Neural cell (in vitro differentiated cells): Measurements from ENCODE around the gene GEMIN5. TPM values are rescaled to one million over a fixed set of nuclear protein-coding genes. Genes with fewer than 3 reads are reported as not detected.

Experiments
- H2AFZ ChIP-seq: fragments of 200-600, 300-800 bp; sonication (generic), shearing (Covaris generic); 2 replicates; pipeline ENCODE4 v1.6.0; 2014; ENCODE audit warnings: low read depth, mild to moderate bottlenecking, antibody characterized with exemption, low read length, moderate library complexity
- H3F3A ChIP-seq: fragments of 200-600 bp; shearing (Covaris generic); 2 replicates; pipeline ENCODE4 v1.6.1; 2016; ENCODE audit warnings: mild to moderate bottlenecking, moderate library complexity, mixed read lengths, antibody characterized with exemption, low read length; ENCODE audit not compliant: insufficient read depth, poor library complexity, severe bottlenecking
- H3K27ac ChIP-seq: fragments of 200-600, 300-800 bp; sonication (generic), shearing (Covaris generic); 2 replicates; pipeline ENCODE4 v1.5.1; 2014; ENCODE audit warnings: mild to moderate bottlenecking, low read length, moderate library complexity
- H3K27me3 ChIP-seq: fragments of 300-800, 200-600 bp; sonication (generic), shearing (Covaris generic); 2 replicates; pipeline ENCODE4 v1.6.0; 2014; ENCODE audit warnings: mild to moderate bottlenecking, low read depth, low read length, moderate library complexity; ENCODE audit not compliant: insufficient read depth
- H3K36me3 ChIP-seq: fragments of 300-800, 200-600 bp; sonication (generic), shearing (Covaris generic); 2 replicates; pipeline ENCODE4 v1.5.1; 2014; ENCODE audit warnings: mild to moderate bottlenecking, antibody characterized with exemption, low read length, moderate library complexity; ENCODE audit not compliant: insufficient read depth
- H3K4me2 ChIP-seq: fragments of 300-800, 200-600 bp; sonication (generic), shearing (Covaris generic); 2 replicates; pipeline ENCODE4 v1.6.0; 2014; ENCODE audit warnings: mild to moderate bottlenecking, low read length
- H3K4me3 ChIP-seq: fragments of 300-800, 200-600 bp; sonication (generic), shearing (Covaris generic); 2 replicates; pipeline ENCODE4 v1.5.1; 2014; ENCODE audit warnings: mild to moderate bottlenecking, low read length, moderate library complexity
- H3K79me2 ChIP-seq: fragments of 200-600 bp; shearing (Covaris generic); replicated peaks from 2 replicates; pipeline ENCODE4 v1.6.0; 2014; ENCODE audit warnings: mild to moderate bottlenecking, low read length, moderate library complexity; ENCODE audit not compliant: insufficient read depth
- H3K9ac ChIP-seq: fragments of 300-800, 200-600 bp; sonication (generic), shearing (Covaris generic); 2 replicates; pipeline ENCODE4 v1.6.1; 2016; ENCODE audit warnings: mild to moderate bottlenecking, low read length, mixed read lengths
- H3K9me2 ChIP-seq: fragments of 200-600 bp; shearing (Covaris generic); 2 replicates; pipeline ENCODE4 v1.6.1; 2016; ENCODE audit warnings: mild to moderate bottlenecking, low read length, mixed read lengths; ENCODE audit not compliant: insufficient read depth
- H3K9me3 ChIP-seq: fragments of 200-600, 300-800 bp; sonication (generic), shearing (Covaris generic); 2 replicates; pipeline ENCODE4 v1.6.1; 2016; ENCODE audit warnings: mild to moderate bottlenecking, mixed run types, low read length, moderate library complexity, mixed read lengths
- H4K20me1 ChIP-seq: fragments of 200-600 bp; shearing (Covaris generic); 2 replicates; pipeline ENCODE4 v1.6.1; 2016; ENCODE audit warnings: mild to moderate bottlenecking, mixed run types; ENCODE audit not compliant: insufficient read depth
- EP300 ChIP-seq: fragments of 450-650 bp; conservative IDR thresholded peaks from 2 replicates; pipeline ENCODE4 v1.6.1; 2014; ENCODE audit warnings: antibody characterized with exemption, mild to moderate bottlenecking, moderate library complexity; ENCODE audit not compliant: poor library complexity, severe bottlenecking
- EZH2 ChIP-seq: fragments of 200-600, 300-800 bp; shearing (Covaris generic), sonication (generic); IDR thresholded peaks from 2 replicates; pipeline ENCODE4 v1.6.1; 2014; ENCODE audit warnings: antibody characterized with exemption, low read length, borderline replicate concordance, mild to moderate bottlenecking; ENCODE audit not compliant: insufficient read depth, poor library complexity, severe bottlenecking
- MXI1 ChIP-seq: fragments of 450-650 bp; conservative IDR thresholded peaks from 2 replicates; pipeline ENCODE4 v1.6.1; 2014; ENCODE audit warnings: antibody characterized with exemption, mild to moderate bottlenecking; ENCODE audit not compliant: poor library complexity, severe bottlenecking
- POLR2AphosphoS5 ChIP-seq: IDR thresholded peaks from 2 replicates; pipeline ENCODE4 v1.6.1; 2012
- RAD21 ChIP-seq: fragments of 450-650 bp; conservative IDR thresholded peaks from 2 replicates; pipeline ENCODE4 v1.6.1; 2014; ENCODE audit warnings: antibody characterized with exemption, mild to moderate bottlenecking, moderate library complexity
- SMC3 ChIP-seq: fragments of 450-650 bp; conservative IDR thresholded peaks from 2 replicates; pipeline ENCODE4 v1.6.1; 2014; ENCODE audit warnings: antibody characterized with exemption, mild to moderate bottlenecking, moderate library complexity; ENCODE audit not compliant: poor library complexity
- TAF1 ChIP-seq: IDR thresholded peaks from 2 replicates; pipeline ENCODE4 v1.6.1; 2012; ENCODE audit warnings: low read depth
- polyA plus RNA-seq: library from polyadenylated mRNA; depleted of rRNA; stranded (reverse); fragments of >200 nt; gene quantifications from 2 replicates; pipeline ENCODE4 v1.2.3, GENCODE V29; 2014
- TF ChIP-seq, protein P1 (sequence below): IDR thresholded peaks from 2 replicates; pipeline ENCODE4 v1.6.1; 2012; ENCODE audit warnings: borderline replicate concordance
- TF ChIP-seq, protein P2 (sequence below): fragments of 450-650 bp; IDR thresholded peaks from 2 replicates; pipeline ENCODE4 v1.5.1; 2014; ENCODE audit warnings: antibody characterized with exemption, mild to moderate bottlenecking, moderate library complexity; ENCODE audit not compliant: poor library complexity, severe bottlenecking

Gene GEMIN5
- polyA plus RNA-seq, 1 donor from 2014 or later: 13.0 TPM

DNA sequence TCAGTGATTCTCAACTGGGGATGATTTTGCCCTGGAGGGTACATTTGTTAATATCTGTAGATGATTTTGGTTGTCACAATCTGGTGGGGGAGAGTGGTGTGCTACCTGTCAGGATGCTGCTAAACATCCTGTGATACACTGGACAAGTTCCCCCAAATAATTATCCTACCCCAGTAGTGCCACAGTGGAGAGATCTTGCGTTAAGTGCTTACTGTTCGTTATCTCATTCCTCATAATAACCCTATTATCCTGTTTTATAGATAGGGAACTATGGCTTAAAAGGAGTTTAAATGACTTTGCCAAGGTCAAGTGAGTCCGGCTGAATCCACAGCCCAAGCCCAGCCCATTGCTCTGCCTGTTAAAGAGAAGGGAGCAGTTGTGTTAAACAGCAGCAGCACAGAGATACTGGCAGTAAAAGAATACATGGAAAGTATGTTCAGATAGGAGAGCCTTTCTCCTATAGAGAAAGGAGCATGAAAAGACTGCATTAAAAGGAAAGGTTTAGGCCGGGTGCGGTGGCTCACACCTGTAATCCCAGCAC, 64.2 kb downstream of the GEMIN5 start:
- Histone ChIP-seq H3K79me2 (no peaks in the 10 kb centered on the region), H3K4me3 (no peak overlapping the region), H2AFZ (no peak overlapping the region), H3K4me2 (no peak overlapping the region), H3K27me3 (no peaks in the 10 kb centered on the region), H3K9me2 (no peaks in the 10 kb centered on the region), H4K20me1 (no peaks in the 10 kb centered on the region), H3F3A (no peaks in the 10 kb centered on the region), H3K9me3 (no peaks in the 10 kb centered on the region), H3K27ac (no peak overlapping the region), H3K36me3 (peaks cover 23% of the 10 kb centered on the region), H3K9ac (no peak overlapping the region)
- TF ChIP-seq EZH2: no peak
- no peak for TF ChIP-seq RAD21
- TF ChIP-seq, protein P1, sequence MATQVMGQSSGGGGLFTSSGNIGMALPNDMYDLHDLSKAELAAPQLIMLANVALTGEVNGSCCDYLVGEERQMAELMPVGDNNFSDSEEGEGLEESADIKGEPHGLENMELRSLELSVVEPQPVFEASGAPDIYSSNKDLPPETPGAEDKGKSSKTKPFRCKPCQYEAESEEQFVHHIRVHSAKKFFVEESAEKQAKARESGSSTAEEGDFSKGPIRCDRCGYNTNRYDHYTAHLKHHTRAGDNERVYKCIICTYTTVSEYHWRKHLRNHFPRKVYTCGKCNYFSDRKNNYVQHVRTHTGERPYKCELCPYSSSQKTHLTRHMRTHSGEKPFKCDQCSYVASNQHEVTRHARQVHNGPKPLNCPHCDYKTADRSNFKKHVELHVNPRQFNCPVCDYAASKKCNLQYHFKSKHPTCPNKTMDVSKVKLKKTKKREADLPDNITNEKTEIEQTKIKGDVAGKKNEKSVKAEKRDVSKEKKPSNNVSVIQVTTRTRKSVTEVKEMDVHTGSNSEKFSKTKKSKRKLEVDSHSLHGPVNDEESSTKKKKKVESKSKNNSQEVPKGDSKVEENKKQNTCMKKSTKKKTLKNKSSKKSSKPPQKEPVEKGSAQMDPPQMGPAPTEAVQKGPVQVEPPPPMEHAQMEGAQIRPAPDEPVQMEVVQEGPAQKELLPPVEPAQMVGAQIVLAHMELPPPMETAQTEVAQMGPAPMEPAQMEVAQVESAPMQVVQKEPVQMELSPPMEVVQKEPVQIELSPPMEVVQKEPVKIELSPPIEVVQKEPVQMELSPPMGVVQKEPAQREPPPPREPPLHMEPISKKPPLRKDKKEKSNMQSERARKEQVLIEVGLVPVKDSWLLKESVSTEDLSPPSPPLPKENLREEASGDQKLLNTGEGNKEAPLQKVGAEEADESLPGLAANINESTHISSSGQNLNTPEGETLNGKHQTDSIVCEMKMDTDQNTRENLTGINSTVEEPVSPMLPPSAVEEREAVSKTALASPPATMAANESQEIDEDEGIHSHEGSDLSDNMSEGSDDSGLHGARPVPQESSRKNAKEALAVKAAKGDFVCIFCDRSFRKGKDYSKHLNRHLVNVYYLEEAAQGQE: no peak
- TF ChIP-seq, protein P2, sequence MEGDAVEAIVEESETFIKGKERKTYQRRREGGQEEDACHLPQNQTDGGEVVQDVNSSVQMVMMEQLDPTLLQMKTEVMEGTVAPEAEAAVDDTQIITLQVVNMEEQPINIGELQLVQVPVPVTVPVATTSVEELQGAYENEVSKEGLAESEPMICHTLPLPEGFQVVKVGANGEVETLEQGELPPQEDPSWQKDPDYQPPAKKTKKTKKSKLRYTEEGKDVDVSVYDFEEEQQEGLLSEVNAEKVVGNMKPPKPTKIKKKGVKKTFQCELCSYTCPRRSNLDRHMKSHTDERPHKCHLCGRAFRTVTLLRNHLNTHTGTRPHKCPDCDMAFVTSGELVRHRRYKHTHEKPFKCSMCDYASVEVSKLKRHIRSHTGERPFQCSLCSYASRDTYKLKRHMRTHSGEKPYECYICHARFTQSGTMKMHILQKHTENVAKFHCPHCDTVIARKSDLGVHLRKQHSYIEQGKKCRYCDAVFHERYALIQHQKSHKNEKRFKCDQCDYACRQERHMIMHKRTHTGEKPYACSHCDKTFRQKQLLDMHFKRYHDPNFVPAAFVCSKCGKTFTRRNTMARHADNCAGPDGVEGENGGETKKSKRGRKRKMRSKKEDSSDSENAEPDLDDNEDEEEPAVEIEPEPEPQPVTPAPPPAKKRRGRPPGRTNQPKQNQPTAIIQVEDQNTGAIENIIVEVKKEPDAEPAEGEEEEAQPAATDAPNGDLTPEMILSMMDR: no peak
- TF ChIP-seq EP300: no peak
- no peak for TF ChIP-seq MXI1
- no peak for TF ChIP-seq TAF1
- no peak for TF ChIP-seq SMC3
- no peak for TF ChIP-seq POLR2AphosphoS5

DNA sequence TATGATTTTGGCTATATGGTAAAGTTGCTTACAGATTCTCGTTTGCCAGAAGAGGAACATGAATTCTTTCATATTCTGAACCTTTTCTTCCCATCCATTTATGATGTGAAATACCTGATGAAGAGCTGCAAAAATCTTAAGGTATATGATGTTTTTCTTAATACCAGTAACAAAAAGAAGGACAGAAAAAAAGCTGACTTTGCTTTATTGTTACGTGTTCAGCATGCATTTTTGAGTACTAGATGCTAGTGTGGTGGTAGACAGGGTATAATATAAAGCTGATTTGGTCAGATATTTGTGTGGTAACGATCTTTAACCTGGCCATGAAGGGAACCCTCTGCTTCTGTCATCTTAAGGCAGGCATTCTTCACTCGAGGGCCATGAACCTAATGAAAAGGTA, 66.3 kb downstream of the GEMIN5 start:
- H3K27me3 ChIP-seq: no peaks in the 10 kb centered on the region
- H3K9ac ChIP-seq: no peak overlapping the region
- H3K9me2 ChIP-seq: no peaks in the 10 kb centered on the region
- no peaks in the 10 kb centered on the region for H4K20me1 ChIP-seq
- H3K79me2 ChIP-seq: no peaks in the 10 kb centered on the region
- H3K36me3 ChIP-seq: peaks cover 17% of the 10 kb centered on the region
- H2AFZ ChIP-seq: no peak overlapping the region
- H3K4me3 ChIP-seq: no peak overlapping the region
- H3K27ac ChIP-seq: no peak overlapping the region
- H3K4me2 ChIP-seq: no peak overlapping the region
- H3K9me3 ChIP-seq: no peaks in the 10 kb centered on the region
- TF ChIP-seq, protein P1: no peak
- TF ChIP-seq SMC3 (no peak), TAF1 (no peak), POLR2AphosphoS5 (no peak), RAD21 (no peak), MXI1 (no peak), EP300 (no peak), EZH2 (no peak)
- TF ChIP-seq, protein P2: no peak
- H3F3A ChIP-seq: no peaks in the 10 kb centered on the region
